ENCODE data around the gene PPP1R14C.
"Not testable (repeated sequence)": the region's sequence is repeated elsewhere in the genome, so short reads cannot be mapped to it uniquely, and the experiment has no call there.

The PPP1R14C gene

DNA sequence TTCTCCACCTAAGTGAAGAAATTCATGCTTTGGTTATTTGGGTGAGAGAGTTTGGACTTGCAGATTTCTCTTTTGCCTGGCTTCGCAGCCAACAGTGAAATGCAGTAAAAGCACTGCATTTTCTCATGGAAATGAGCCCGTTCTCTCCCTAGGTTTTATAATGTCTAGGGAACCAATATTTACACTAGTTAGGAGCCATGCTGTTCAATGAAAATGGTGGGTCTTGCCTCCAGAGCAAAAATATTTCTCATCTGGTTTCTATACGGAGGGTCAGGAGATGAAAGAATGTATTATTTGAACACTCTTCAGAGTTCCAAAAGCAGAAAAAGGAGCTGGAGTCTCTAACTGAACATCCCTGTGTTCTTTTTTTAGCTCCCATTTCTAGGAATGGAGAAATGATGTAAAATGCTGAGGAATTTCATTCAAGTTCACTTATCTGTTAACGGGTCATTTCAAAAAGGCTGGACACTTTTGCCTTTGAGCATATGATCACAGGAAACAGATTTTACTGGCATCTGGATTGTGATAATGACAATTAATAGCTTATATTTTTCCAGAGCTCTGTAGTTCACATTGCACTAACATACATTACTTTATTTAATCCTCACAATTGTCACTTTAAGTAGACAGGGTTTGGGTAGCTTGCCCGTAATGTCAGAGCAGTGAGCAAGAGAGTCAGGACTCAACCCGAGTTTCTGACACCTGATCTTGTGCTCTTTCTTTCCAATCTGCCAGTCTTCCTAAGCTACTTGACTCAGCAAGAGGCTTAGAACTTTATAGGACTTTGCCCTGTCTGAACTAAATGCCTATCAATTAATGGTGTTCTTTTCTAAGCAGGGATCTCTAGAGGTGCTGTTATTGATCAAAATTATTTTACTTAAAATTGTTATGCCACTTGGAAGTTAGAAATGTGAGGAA lies 78.0 kb downstream of the PPP1R14C start:
- no peak for DNase-seq (ENCODE audit: low read depth)

DNA sequence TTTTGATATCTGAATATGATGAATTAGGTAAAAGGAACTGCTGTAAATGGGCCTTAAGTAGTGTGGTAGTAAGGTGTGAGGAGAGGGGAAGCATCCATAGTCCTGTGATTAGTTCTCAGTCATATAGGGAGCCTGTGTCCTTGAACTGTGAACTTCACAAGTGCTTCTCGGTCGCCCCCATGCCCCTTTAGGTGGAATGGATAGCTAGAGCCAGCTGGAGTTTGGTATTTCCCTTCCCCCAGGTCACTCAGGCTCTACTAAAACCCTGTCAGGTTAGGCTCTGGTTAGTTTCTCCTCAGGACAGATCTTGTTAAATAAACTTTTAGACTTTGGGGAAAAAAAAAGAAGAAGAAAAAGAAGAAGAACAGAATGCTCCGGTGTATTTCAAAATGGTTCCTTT lies 82.0 kb downstream of the PPP1R14C start:
- DNase-seq (ENCODE audit: low read depth) = no peak

DNA sequence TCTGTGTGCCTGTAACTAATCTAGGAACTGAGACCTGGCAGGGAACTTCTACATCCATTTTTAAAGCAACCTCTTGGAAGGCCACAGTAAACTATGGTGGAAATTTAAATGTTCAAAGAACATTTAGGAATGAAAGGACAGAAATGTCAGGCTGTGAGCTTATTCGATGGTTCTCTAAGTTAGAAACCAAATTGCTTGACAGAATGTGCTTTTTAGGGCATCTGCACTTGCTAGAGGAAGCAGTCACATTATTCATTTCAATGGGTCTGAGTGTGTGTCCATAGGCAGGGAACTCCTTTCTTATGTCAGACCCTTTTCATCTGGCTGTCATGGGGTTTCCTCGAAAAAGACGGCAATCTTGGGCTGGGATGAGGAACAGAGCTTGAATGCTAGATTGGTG lies 84.4 kb downstream of the PPP1R14C start:
- no peak for DNase-seq (ENCODE audit: low read depth)

DNA sequence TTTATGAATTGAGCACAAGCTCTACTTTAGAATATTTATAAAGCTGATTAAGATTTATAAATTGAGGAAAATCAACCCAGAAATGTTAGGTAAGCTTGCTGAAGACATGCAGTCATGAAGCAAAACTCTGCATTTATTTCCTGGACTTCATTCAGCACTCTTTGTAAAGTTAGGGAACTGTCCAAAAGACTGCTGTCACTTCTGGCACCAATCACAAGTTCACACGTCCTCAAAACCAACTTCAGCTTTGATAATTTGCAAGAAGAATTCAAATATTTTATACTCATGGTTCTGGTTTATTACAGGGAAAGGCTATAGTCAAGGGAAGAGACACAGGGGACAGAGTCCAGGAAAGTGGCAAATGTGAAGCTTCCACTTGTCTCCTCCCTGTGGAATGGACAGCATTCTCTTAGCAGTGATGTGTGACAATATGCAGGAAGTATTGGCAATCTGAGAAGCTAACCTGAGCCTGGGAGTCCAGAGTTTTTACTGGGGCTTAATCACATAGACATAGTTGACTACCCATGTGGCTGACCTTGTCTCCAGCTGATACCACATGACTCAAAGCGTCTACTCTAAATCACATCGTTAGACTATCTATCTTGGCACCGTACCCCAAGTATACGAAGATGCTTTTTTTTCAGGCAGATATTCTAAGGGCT lies 85.4 kb downstream of the PPP1R14C start:
- no peak for DNase-seq (ENCODE audit: low read depth)

DNA sequence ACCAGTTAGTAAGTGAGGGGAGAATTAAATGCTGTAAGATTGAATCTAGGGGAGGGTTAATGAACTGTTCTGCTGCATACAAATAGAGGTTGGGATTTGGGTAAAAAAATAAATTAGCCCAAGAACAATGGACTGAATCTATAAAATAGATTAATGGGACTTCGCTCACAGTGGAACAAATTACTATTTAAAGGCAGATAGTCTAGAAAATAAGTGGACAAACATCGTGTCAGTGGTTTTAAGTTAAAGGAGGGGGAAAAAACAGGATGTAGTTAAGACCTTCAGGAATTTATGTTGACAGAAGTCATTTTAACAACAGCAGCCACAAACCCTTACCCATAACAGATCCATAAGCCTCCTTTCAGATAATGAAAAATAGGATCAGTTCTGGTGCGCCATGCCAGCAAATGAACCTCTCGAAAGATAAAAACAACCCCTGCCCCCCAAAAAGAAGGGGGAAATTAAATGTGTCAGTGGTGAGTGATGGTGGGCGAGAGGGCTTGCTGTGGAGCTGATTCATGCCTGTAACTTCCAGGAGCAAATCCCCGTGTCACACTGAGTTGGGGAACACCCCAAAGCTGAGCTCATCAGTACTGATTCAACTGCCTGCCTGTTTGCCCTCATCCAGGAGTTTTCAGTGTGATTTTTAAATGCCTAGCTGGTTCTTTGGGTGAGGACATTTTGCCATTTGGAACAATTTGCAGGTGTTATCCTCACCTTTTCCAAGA lies 86.8 kb downstream of the PPP1R14C start:
- no peak for DNase-seq (ENCODE audit: low read depth)

DNA sequence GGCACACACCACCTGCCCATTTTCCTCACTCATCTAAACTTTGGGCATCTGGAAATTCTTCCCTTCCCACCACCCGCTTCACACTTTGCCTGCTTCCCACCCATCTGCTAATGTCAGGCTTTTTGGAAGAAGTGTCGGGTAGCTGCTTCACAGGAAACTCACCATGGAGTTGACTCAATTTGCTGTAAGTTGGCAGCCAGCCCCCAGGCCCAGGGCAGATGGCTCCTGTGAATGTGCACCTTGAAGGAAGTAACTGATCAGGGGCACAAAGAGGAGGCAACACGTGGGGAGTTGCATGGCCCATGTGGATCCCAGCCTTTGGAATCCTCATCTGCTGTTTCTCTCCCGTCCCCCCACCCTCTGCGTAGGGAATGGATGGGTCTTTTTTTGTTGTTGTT lies 87.3 kb downstream of the PPP1R14C start:
- no peak for DNase-seq (ENCODE audit: low read depth)

DNA sequence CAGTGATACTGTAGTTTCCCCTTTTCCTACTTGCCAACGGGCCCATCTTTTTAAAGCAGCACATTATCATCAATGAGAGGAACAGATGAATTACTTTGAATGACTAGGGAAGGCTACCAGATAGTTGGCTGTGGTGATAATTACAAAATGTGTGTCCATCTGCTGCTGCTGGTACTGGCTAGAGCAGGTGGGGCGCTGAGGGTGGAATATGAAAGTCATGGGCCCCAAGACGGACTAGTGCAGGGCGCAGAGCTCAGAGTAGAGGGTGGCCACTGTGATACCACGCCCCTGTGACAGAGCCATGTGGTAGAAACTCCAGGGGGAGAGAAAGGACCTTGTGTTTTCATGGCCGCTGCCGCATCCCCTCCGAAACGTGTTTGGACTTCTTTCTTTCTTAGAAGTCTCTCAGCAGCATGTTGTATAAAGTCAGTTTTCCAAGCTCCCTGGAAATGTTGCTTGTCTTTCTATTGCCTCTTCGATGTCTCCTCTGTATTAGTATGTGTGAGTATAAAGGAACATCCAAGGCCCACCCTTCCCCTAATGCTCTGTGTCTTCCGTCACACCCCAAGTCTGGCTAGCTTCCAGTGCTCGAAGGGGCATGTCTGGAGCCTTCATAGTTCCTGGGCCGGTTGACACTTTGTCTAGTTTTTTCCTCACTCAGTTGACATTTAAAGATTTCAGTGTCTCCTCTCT lies 88.1 kb downstream of the PPP1R14C start:
- no peak for DNase-seq (ENCODE audit: low read depth)

DNA sequence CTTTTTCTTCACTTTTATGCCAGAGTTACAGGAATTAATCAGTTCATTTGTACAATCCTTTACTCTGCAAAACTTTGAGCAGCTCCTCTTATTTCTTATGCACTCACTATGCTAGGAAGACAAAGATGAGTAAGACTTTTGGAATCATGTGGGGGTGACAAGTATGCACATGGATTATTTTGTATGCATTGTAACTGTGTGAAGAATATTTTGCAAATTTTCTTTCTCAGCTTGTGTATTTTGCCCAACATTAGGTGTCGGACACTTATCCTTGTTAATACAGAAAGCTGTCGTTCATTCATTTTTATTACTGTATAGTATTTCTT lies 88.6 kb downstream of the PPP1R14C start:
- DNase-seq (ENCODE audit: low read depth) = no peak

DNA sequence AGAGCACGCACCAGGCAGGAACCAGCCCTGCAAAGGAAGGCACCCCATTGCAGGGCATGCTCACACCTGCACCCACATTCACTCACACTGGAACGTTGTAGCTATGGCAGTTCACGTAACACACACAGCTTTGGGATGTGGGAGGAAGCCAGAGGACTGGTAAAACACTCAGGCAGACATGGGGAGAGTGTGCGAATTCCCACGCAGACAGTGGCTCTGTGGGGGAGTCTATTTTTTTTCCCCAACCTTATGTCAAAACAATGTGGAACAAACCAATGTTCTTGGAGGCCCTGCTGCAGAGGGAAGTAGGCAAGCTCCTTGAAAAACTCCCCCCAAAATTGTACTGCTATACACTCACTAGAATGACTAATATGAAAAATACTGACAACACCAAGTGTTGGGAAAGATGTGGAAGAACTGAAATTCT lies 91.0 kb downstream of the PPP1R14C start:
- no peak for DNase-seq (ENCODE audit: low read depth)

DNA sequence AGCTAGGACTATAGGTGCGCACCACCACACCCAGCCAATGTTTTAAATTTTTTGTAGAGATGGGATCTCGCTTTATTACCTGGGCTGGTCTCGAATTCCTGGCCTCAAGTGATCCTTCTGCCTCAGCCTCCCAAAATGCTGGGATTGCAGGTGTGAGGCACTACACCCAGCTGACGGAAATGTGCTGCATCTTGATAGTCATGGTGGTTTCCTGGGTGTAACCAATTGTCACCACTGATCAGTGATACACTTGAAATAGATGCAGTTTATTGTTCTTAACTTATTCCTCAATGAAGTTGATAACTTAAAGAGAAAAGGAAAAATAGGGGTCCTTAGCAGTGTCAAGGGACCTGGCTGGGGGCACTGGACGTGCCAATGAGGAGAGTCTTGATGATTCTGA lies 92.4 kb downstream of the PPP1R14C start:
- no peak for DNase-seq (ENCODE audit: low read depth)

DNA sequence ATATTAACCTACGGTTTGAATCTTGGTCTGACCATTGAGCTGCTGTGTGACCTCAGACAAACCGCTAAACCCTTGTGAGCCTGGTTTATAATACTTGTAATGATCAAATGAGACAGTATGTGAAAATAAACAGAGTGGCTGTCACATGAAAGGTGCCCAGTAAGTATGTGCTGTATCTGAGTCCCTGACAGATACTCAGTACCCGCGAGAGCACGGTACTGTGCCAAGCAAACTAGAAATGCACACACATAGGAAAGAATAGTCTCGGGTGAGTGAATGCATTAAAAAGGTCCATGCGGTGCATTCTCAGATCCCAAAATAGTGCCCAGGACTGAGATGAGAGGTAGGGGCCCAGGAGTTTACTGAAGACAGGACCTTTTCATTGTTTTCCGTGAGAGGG lies 93.3 kb downstream of the PPP1R14C start:
- no peak for DNase-seq (ENCODE audit: low read depth)

DNA sequence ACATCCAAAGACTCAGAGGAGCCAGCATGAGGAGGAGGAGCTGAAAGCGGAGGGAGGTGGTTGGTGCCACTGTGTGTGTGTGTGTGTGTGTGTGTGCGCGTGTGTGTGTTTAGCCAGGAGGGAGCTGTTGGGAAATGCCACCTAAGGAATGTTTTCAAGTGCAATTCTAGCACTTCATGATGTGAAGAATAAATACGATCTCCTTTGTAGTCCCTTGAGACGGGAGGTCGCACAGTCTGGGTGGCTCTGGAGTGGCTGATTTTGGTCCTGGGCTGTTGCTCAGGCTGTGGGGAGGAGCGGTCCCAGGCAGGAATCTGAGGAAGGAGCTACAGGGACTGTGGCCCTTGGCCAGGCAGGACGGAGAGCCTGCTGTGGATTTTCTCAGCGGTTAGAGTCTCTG lies 93.7 kb downstream of the PPP1R14C start:
- DNase-seq (ENCODE audit: low read depth) = no peak

DNA sequence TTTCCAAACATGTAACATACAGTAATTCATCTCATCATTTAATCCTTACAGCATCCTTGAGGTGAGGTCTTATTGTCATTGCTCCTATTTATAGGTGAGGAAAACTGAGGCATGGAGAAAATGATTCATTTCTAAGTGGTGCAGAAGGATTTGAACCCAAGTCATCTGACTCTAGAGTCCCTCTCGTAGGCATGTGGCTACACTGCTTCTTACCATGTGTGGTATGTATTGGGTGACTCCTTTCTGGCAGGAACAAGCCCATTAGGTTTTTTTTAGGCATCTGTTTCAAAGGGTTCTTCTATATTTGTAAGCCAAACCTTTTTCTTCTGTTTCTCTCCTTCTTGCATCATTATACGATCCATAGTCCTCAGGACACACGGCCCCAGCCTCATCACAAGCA lies 94.8 kb downstream of the PPP1R14C start:
- no peak for DNase-seq (ENCODE audit: low read depth)

DNA sequence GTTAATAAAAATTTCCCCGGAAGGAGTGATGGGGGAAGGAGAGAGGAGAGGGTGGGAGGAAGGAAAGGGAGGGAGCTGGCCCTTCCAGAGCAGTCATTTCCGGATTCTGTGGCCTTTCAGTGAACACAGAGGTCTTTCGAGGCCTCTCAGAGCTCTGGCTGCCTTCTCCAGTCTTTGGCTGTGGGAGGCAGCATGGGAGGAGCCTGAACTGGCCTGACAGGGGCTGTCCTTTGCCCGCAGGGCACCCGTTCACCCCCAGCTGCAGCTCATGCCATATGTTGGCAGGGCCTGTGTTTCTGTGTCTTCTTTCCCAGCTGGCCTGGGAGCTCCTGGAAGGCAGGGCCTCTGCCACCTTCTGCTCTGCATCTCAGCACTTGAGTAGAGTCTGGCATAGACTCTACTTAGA lies 95.5 kb downstream of the PPP1R14C start:
- DNase-seq (ENCODE audit: low read depth) = no peak

DNA sequence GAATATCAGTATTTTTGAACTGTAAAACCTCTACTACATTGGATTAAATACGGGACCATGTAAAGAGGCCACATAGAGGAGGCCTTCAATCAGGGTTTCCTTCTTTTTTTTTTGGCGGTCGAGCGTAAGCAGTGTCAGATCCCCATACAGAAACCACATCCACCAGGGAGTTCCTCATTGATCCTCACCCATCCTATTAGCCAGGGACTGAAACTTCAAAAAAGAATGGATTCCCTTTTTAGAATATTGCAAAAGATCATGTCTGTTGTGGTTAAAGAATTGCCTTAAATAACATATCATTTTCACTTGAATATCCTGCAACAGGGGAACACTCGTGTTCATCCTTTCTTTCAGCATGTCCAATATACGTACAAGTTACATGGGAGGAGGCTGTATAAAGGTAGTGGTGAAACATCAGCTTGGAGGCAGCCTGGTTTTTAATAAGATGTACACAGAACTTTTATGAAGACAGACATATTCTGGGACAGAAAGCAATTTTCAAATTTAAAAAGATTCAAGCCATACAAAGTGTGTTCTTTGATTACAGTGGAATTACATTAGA lies 96.1 kb downstream of the PPP1R14C start:
- DNase-seq (ENCODE audit: low read depth) = no peak

DNA sequence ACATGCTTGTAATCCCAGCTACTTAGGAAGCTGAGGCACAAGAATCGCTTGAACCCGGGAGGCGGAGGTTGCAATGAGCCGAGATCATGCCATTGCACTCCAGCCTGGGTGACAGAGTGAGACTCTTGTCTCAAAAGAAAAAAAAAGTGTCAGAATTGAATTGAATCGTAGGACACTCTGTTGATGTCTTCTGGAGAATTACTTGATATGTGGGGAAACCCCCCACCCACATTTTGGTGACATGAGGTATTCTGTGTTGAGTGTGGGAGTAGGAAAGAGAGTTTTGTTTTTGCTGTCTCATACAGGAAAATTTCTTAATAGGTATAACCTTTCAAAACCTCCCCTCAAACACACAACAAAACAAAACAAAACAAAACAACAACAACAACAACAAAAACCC lies 98.9 kb downstream of the PPP1R14C start:
- DNase-seq (ENCODE audit: low read depth) = not testable (repeated sequence)

DNA sequence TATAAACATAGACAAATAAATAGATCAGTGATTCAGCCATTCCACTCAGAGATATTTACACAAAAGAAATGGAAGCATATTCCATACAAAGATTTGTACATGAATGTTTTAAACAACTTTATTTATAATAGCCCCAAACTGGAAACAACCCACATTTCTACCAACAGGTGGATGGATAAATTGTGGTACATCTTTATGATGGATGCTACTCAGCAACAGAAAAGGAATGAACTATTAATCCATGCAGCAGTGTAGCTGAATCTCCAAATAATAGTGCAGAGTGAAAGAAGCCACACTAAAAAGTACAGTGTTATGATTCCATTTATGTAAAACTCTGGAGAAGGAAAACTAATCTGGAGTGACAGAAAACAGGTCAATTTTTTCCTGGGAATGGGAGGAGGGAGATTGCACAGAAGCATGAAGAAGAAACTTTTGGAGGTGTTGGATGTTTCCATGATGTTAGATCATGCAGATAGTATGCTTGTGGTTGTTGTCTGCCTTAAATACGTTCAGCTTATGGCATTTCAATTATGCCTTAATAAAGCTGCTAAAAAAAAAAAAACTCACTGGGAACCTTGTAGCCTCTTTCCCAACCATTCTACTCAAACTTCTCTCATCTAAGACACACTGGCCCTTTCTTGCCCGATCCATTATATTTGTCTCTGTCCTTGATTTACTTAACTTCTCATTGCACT lies 100.9 kb downstream of the PPP1R14C start:
- no peak for DNase-seq (ENCODE audit: low read depth)

DNA sequence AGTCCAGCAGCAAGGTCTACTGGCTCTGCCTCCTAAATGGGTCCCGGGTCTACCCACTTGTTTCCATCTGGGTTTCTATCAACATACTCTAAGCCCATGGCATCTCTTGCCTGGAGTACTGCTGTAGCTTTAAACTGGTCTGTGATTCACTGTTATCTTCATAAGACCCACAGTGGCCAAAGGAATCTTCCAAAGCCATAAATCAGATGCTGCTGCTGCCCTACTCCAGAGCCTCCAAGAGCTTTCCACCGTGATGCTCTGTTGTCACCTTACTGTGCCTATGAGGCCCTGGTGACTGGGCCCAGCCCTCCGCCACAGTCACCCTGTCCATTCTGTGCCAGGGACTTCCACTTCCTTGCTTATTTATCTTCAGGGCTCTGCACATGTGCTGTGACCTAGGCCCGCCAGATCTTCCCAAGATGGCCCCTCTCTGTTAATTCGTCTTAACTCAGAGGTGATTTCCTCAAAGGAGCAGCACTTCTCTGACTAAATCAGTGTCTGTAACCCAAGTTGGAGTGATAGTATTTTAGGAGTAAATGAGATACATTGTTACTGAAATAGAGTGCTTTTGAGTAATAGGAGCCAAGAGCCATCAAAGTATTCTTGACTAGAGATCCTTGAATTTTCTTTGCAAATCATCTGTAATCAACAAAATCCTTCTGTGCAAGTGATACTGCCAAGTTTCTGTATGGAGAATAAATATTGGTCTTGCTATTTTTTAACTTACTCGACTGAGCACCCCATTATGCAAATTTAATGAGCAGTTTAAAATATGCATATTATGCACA lies 102.5 kb downstream of the PPP1R14C start:
- DNase-seq (ENCODE audit: low read depth) = no peak

DNA sequence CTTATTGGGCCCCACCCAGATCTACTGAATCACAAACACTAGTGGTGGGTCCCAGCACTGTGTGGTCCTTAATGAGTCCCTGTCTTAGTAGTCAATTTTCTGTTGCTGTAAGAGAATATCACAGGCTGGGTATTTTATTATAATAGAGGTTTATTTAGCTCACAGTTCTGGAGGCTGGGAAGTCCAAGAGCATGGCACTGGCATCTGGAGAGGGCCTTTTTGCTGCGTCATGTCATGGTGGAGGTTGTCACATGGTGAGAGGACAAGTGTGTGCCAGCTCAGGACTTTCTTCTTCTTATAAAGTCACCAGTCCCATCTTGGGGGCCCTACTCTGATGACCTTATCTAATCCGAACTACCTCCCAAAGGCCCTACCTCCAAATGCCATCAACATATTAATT lies 105.0 kb downstream of the PPP1R14C start:
- no peak for DNase-seq (ENCODE audit: low read depth)

DNA sequence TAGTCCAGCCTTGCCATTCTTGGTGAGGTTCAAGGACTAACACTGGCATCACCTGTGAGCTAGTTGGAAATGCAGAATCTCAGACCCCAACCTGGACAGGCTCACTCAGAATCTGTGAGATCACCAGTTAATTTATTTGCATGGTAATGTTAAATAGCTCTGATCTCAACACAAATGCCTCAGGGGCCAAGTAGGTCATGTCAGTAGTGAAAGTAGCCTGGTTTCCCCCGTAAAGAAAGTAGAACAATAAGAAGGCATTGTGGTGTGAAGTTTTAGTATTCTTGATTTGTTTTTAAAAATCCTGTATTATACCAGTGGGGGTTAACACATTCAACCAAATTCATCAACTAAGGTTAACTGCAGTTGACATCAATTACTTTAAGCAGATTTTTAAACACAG lies 105.5 kb downstream of the PPP1R14C start:
- DNase-seq (ENCODE audit: low read depth) = no peak

DNA sequence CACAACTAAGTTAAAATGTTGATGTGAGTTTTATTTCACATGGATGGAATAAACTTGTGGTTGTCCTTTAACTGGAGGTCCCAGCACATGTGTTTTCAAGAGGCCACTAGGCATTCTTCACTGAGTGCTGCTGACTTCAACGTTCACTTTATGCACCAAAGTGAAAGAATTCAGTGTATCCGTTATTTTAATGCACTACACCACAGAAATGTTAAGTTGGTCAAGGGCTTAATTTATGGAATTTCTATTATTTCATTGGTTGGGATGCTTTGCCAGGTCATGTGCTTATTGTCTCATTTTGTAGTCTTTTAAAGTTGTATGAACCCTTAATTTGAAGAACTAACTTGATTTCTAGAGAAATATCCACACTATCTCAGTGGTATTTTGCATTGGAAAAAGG lies 106.4 kb downstream of the PPP1R14C start:
- no peak for DNase-seq (ENCODE audit: low read depth)

Measured in T follicular helper cell (primary cell).